ENCODE measurements around the gene CDON. TPM values are rescaled to one million over a fixed set of nuclear protein-coding genes. Genes with fewer than 3 reads are reported as not detected.

Gene CDON
- total and polyA plus RNA-seq, 9 of the 15 experiments (the other 6 are each of a cell fraction or from before 2014, with no cell fraction given) = 0.08 to 0.64 (median 0.40) TPM

- no peaks in the 10 kb centered on the region for H3K79me2 ChIP-seq (ENCODE audit: control insufficient read depth, insufficient read depth, low read length)
- no peaks in the 10 kb centered on the region for H3K9me3 ChIP-seq (replicated peaks; ENCODE audit: control insufficient read depth, insufficient read depth, low read depth, low read length)
- FAIRE-seq (no peak), ATAC-seq (no peak), DNase-seq (ENCODE audit: extremely low read depth in 1 of 4, low spot score in 3 of 4) (no peak)
- H3K9me1 ChIP-seq (ENCODE audit: control insufficient read depth, insufficient read depth, low read length) = no peaks in the 10 kb centered on the region
- no peak overlapping the region for H2AFZ ChIP-seq (ENCODE audit: low read depth, low read length)
- in situ Hi-C loops (cut with MboI) = no loop called here
- no TSS peak for BruUV-seq (replicated peaks)
- no peaks in the 10 kb centered on the region for H4K20me1 ChIP-seq (replicated peaks; ENCODE audit: control insufficient read depth, insufficient read depth, low read length)
- H3K4me3 ChIP-seq = no peak overlapping the region
- no peak overlapping the region for H3K9ac ChIP-seq (ENCODE audit: insufficient read depth in 1 of 2, low read depth in 2 of 2, low read length in 2 of 2)
- H3K36me3 ChIP-seq (ENCODE audit: control insufficient read depth, insufficient read depth, low read length) = no peaks in the 10 kb centered on the region
- H3K4me1 ChIP-seq (replicated peaks in 1 of 2; ENCODE audit: control insufficient read depth in 2 of 2, insufficient read depth in 2 of 2, low read length in 2 of 2) = peaks cover 0 to 2% of the 10 kb centered on the region in 2 experiments; a peak in 2 of 5 replicates
- no peak overlapping the region for H3K27ac ChIP-seq (ENCODE audit: extremely low read depth, low read depth, low read length)
- TF ChIP-seq DIDO1 (tag; IDR thresholded peaks at IDR 0.05; ENCODE audit: low read depth) (no peak), EP300 (IDR thresholded peaks at IDR 0.05; ENCODE audit: low read length) (no peak), RAD51 (IDR thresholded peaks at IDR 0.05; ENCODE audit: borderline replicate concordance, low read depth) (no peak), PREB (CRISPR knock-in tag; IDR thresholded peaks at IDR 0.05) (no peak), ZNF431 (CRISPR knock-in tag; IDR thresholded peaks at IDR 0.05) (no peak), RNF2 (IDR thresholded peaks at IDR 0.05) (no peak), MAX (CRISPR knock-in tag; IDR thresholded peaks at IDR 0.05) (no peak), HDAC1 (IDR thresholded peaks at IDR 0.05) (no peak)
- ChIA-PET CTCF (ENCODE audit: low intra/inter-chr PET ratio) (no interaction called here), POLR2A (interaction anchor here (0.6 kb wide), 1 partner anchor 116 kb away, joined by 3 read pairs; no protein-coding TSS in a partner anchor)
- intact Hi-C loops (cut with micrococcal nuclease) = no loop called here
- WGBS (ENCODE audit: insufficient coverage, low coverage, missing lambda C conversion rate) = 5% methylated on average over 6 of the region's 6 CpGs
- peaks cover 3 to 24% of the 10 kb centered on the region in 2 experiments for H3K27me3 ChIP-seq (ENCODE audit: control insufficient read depth in 2 of 2, insufficient read depth in 2 of 2, low read length in 2 of 2)
- H3K4me2 ChIP-seq (ENCODE audit: insufficient read depth, low read length) = no peak overlapping the region
Measured at GRCh38 chr11:125971618-125972017, 91.0 kb downstream of the CDON start.
